Measurements from ENCODE around the gene OAS2.

OAS2 gene

GRCh38 chr12:113061061-113061694, 82.9 kb downstream of the OAS2 start:
- DNase-seq = peak; percentile 82
